HG03095 (cell line): Measurements from ENCODE around the gene LHFPL3.

ENCODE experiments used
- ATAC-seq: cut with Tn5 transposase; IDR thresholded peaks from one replicate; pipeline ENCODE4 v1.9.1; 2021; ENCODE audit warnings: moderate library complexity; ENCODE audit not compliant: unreplicated experiment

LHFPL3 gene

DNA sequence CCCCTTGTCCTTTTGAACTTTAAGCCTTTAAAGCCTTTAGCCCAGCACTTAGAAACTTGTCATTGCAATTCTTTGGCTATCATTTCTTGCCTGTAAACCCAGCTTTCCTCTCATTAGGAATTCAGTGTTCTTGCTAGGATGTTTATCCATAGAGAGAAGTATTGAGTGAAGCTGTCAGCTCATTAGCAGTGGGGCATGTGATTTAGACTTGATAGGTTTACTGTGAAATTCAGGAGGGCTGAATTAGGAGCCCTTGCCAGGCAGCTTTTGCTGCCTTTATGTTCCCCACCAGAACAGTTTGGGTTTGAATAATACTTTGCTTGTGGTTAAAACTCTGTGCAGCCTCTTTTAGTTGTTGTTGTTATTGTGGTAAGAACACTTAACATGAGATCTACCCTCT is 39.5 kb downstream of the LHFPL3 start:
- no peak for ATAC-seq

GRCh38 chr7:104371216-104371979 is 43.0 kb downstream of the LHFPL3 start:
- no peak for ATAC-seq

GRCh38 chr7:104371980-104372357 is 43.6 kb downstream of the LHFPL3 start:
- no peak for ATAC-seq

- no peak for ATAC-seq
These were observed 54.2 kb downstream of the LHFPL3 start for GRCh38 chr7:104382616-104383015.

- ATAC-seq: no peak
These were observed 58.5 kb downstream of the LHFPL3 start for GRCh38 chr7:104386943-104387342.

GRCh38 chr7:104388222-104388621 is 59.8 kb downstream of the LHFPL3 start:
- ATAC-seq: no peak

DNA sequence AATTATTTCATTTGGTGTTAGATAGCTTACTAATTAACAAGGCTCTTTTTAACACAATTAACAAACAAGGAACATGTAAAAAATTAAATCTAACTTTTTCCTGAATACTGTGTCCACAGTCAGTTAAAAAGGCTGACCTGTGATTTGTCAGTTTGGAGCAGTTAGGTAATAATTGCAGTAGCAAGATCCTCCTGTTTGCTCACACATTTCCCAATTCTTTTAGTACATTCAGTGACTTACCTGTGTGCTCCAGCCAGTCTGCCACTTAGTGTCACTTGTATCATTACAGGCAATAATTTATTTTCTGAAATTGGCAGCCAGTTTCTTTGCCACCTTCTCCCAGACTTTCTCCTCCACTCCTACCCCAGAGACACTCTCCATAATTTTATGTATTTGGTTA is 66.8 kb downstream of the LHFPL3 start:
- no peak for ATAC-seq

DNA sequence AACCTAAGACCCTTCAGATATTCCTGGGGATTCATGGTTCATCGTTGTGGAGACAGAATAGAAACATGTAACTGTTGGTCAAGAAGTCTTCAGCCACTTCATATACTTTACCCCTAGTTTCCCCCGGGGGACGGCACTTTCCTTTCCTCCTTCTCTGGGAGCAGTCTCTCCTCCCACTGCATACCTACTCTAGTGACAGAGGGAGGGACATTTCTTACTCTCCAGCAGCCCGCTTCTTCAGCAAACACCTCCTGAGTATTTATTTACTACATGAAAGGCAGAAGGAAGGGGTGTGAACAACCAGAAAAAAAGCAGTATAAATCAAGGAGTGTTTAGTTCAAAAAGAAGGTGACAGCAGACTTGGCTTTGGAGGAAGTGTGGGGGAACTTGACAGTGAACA is 69.0 kb downstream of the LHFPL3 start:
- no peak for ATAC-seq

DNA sequence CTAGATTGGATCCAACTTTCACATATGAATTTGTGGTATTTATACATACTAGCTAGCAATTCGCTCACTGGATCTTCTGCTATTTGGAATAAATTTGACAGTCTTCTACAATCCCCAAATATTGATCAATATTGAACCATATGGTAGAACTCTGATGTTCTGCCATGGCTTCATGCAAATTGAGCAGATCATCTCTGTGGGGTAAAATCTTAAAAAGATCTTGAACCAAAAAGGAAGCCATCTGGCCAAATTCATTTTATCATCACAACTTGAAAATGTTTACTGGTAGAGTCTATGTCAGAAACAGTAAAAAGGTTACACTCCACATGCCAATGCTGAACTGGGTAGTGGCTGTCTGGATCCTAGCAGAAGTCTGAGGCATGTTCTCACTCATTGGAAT is 80.0 kb downstream of the LHFPL3 start:
- ATAC-seq: no peak

DNA sequence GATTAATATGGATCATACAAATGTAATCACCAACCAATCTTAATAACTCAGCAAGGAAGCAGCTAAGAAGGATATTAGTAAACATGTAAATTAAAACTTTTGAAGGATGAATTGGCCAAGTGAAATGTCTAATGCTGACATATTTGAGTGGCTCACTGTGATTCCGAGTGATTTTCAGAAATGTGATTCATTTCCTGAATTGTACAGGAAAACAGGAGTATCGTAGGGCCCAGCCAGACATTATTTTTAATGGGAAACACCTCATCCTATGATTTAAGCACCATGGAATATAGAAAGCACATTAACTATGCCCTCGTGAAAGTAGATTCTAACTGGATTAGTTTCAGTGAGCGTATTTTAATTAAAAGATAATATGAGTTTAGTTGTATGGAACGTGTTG is 82.3 kb downstream of the LHFPL3 start:
- ATAC-seq: no peak

DNA sequence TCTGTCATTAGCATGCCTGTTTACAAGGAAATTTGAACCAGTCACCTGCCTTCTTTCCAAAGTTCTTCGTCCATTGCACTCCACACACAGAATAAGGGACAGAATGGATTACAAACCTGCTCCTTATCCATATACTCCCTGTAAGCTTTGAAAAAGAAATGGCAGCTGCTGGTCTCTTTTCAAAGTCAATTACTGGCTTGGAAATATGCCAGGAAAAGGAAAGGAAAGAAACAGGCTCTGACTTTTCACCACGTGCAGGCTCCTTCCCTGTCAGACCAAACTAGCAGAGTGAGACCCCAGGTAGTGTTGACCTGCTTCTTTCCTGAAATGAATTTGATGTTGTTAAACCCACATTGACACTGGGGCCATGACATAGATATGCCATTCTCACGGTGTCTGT is 84.5 kb downstream of the LHFPL3 start:
- ATAC-seq: no peak

GRCh38 chr7:104414216-104414615 is 85.8 kb downstream of the LHFPL3 start:
- no peak for ATAC-seq

DNA sequence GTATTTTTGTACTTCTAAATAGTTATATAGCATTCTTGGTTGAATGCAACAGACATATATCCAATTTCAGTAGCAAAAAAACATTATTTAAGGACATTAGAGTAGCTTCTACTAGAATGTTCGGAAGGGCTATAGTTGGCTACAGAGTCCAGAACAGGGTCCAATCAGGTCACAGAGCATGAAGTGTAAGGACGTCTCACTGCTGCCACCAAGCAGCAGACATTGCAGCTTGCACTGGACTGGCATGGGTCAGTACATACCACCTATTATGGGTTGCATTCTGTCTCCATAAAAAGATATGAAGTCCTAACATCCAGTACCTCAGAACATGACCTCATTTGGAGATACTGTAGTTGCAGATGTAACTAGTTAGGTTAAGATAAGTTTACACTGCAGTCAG is 87.3 kb downstream of the LHFPL3 start:
- no peak for ATAC-seq

DNA sequence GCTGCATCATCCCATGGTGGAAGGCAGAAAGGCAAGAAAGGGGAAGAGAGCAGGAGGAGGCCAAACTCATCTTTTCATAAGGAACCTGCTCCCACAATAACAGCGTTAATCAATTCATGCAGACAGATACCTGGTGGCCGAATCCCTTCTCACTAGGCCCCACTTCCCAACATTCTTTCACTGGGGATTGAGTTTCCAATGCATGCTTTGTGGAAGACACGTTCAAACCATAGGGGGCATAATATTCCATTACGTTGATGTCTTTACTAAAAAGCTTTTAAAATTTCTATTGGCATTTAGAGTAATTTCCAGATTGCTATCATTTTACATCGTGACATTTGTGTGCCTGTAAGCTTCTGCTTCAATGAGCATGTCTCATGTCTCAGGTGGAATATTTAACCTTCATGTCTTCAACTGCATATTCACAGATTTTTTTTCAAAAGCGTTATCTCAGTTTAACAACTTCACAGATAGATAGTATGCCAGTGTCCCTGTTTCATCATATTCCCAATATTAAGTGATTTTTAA is 88.5 kb downstream of the LHFPL3 start:
- no peak for ATAC-seq

GRCh38 chr7:104431930-104432329 is 103.5 kb downstream of the LHFPL3 start:
- ATAC-seq: no peak

DNA sequence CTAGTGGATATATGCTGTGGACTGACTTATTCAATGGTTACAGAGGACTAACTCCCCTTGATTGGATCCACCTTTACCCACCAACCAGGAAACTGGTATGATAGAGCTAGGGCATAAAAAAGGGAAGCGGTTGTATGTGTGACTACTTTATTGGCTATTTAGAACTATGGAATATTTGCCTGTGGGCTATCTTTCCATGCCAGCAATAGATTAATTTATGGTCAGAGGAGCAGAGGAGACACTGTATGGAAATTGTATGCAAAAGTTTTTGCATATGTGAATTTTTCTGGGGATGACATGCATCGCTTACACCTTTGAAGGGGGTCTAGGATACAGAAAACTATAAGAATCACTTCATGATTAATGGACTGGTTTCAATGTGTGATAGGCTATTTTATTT is 105.7 kb downstream of the LHFPL3 start:
- no peak for ATAC-seq

DNA sequence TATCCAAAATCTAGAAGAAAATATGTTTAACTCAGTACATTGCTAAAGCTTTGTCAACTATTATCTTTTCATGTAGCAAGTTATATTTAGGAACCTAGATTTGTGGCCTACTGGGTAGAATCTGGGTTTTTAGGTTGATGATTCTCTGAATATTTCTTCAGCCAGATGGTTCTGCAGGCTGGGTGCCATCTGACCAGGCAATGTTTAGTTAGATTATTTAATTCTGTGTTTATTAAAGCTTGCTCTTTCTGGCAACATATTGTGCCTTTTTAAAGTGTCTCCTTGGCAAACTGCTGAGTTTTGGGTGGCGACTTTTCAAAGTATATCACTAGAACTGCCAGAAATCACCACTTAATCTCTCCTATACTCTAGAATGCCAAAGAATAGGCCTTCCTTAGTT is 114.1 kb downstream of the LHFPL3 start:
- no peak for ATAC-seq

DNA sequence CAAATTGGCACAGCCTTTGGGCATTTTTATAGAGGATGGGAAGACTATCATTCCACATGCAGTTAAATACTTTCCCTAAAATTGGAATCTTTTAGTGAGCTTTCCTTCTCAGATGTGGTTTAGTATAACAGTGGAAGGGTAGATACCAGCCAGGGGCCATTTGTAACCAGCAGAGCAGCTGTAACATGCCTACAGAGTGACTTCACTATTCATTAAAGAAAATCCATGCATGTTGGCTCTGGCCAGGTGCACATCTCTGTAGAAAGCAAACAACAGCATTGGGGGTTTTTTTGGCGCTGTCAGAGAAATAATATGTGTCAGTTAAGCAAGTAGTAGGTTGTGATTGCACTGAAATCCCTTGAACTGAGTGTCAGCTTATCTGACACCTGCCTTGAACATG is 115.6 kb downstream of the LHFPL3 start:
- ATAC-seq: no peak

DNA sequence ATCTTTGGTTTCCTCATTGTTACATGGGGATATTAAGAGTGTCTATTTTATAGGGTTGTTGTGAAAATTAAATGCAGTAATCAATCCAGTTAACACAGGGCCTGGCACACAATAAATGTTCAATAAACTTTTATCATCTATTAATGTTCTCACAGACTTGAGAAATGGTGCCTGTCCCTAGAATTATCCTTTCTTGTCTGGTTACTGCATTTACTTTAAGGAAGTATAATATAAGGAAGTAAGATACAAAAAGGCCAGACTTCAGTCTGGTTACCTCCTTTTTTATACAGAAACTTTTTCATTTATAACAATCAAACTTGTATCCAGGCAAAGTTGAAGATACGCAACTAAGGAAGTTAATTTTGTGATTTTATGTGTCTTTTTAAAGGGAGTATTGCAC is 117.0 kb downstream of the LHFPL3 start:
- ATAC-seq: no peak

GRCh38 chr7:104450861-104451260 is 122.5 kb downstream of the LHFPL3 start:
- no peak for ATAC-seq

- ATAC-seq: no peak
These were observed 124.8 kb downstream of the LHFPL3 start for GRCh38 chr7:104453190-104453589.

- ATAC-seq: no peak
These were observed 130.5 kb downstream of the LHFPL3 start for GRCh38 chr7:104458875-104459274.
